ENCODE data around the gene GLRX.

DNA sequence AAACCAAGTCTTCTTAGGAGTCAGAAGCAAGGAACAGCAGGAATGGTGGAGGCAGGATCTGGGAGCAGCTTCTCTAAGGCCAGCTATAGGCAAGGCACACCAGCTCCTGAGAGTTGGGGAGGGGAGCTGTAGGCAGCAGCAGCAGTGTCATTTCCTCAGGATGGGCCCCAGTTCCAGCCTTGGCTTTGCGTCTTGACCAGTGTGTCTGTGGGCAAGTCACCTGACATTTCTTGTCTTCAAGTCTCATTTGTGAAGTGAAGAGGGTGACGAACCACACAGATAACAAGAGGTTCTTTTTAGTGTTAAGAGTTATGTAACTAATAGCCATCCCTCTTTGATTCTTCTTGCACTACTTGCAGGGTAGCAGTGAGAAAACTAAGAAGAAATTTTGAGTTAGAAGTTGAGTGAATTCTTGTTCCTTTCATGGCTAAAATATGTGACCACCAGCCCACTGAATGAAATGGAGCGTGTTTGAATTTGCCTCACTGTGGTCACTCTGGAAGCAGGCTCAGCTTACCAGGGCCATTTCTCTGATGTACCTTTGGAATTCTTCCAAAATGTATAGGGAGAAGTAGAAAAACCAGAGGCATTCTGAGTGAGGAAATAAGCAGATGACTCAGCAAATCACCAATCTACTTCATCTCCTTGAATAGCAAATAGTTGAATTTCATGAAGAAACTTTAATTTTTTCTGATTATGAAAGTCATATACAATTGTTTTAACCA, 49.0 kb downstream of the GLRX start:
- TF ChIP-seq FOXA1 (IDR thresholded peaks at IDR 0.05) (no peak), NFRKB (IDR thresholded peaks at IDR 0.05) (no peak), HDGF (IDR thresholded peaks at IDR 0.05; ENCODE audit: borderline replicate concordance) (no peak), ZNF384 (IDR thresholded peaks at IDR 0.05) (no peak), FOXM1 (IDR thresholded peaks at IDR 0.05; ENCODE audit: borderline replicate concordance) (no peak), SP1 (IDR thresholded peaks at IDR 0.05) (no peak)
- TF ChIP-seq, protein P1, sequence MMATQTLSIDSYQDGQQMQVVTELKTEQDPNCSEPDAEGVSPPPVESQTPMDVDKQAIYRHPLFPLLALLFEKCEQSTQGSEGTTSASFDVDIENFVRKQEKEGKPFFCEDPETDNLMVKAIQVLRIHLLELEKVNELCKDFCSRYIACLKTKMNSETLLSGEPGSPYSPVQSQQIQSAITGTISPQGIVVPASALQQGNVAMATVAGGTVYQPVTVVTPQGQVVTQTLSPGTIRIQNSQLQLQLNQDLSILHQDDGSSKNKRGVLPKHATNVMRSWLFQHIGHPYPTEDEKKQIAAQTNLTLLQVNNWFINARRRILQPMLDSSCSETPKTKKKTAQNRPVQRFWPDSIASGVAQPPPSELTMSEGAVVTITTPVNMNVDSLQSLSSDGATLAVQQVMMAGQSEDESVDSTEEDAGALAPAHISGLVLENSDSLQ (IDR thresholded peaks at IDR 0.05), result no peak
